ENCODE data around the gene FAM89B. TPM values are rescaled to one million over a fixed set of nuclear protein-coding genes. Genes with fewer than 3 reads are reported as not detected.

Gene FAM89B
- polyA plus RNA-seq, 3 donors, result 51.3 to 139 (median 70.8) TPM

GRCh38 chr11:65609665-65610064, 37.3 kb downstream of the FAM89B start:
- DNase-seq, result no peak
- Histone ChIP-seq H3K27ac (ENCODE audit: low read depth in 1 of 2, low read length in 2 of 2) (peak overlapping the region in 1 of 2 donors; percentile 96), H3K4me1 (ENCODE audit: control insufficient read depth in 1 of 2, insufficient read depth in 2 of 2, low read length in 2 of 2) (peaks cover 39 to 52% of the 10 kb centered on the region in 2 donors), H2AFZ (ENCODE audit: insufficient read depth, low read depth, low read length, poor library complexity, severe bottlenecking) (no peak overlapping the region), H4K20me1 (ENCODE audit: insufficient read depth, low read length) (peaks cover 93% of the 10 kb centered on the region), H3K27me3 (ENCODE audit: control insufficient read depth in 2 of 2, insufficient read depth in 2 of 2, low read length in 2 of 2) (no peaks in the 10 kb centered on the region), H3K36me3 (replicated peaks in 1 of 2; ENCODE audit: control insufficient read depth in 1 of 2, insufficient read depth in 2 of 2, low read length in 2 of 2) (peaks cover 55 to 59% of the 10 kb centered on the region in 2 donors), H3K79me2 (ENCODE audit: insufficient read depth, low read length) (peaks cover 87% of the 10 kb centered on the region), H3K9me3 (replicated peaks in 1 of 2; ENCODE audit: control insufficient read depth in 1 of 2, insufficient read depth in 1 of 2, low read length in 2 of 2) (no peaks in the 10 kb centered on the region), H3K4me2 (replicated peaks; ENCODE audit: extremely low read depth, low read length, poor library complexity, severe bottlenecking) (peak overlapping the region; percentile 99), H3K9ac (ENCODE audit: insufficient read depth, low read length, poor library complexity, severe bottlenecking) (no peak overlapping the region), H3K4me3 (replicated peaks in 1 of 3; ENCODE audit: low read depth in 2 of 3, low read length in 3 of 3) (peak overlapping the region in 1 of 3 experiments; percentile 96)
- TF ChIP-seq, protein P1, sequence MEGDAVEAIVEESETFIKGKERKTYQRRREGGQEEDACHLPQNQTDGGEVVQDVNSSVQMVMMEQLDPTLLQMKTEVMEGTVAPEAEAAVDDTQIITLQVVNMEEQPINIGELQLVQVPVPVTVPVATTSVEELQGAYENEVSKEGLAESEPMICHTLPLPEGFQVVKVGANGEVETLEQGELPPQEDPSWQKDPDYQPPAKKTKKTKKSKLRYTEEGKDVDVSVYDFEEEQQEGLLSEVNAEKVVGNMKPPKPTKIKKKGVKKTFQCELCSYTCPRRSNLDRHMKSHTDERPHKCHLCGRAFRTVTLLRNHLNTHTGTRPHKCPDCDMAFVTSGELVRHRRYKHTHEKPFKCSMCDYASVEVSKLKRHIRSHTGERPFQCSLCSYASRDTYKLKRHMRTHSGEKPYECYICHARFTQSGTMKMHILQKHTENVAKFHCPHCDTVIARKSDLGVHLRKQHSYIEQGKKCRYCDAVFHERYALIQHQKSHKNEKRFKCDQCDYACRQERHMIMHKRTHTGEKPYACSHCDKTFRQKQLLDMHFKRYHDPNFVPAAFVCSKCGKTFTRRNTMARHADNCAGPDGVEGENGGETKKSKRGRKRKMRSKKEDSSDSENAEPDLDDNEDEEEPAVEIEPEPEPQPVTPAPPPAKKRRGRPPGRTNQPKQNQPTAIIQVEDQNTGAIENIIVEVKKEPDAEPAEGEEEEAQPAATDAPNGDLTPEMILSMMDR (IDR thresholded peaks at IDR 0.05), result no peak
- WGBS (ENCODE audit: insufficient coverage), result 98% methylated on average over 4 of the region's 5 CpGs
- Mint-ChIP-seq H3K9me3 (peaks cover 0 to 2% (median 0%) of the 10 kb centered on the region in 7 donors), H3K27me3 (ENCODE audit: low read depth in 3 of 3) (no peaks in the 10 kb centered on the region), H3K4me1 (peaks cover 40% of the 10 kb centered on the region), H3K27ac (peak overlapping the region in 5 of 7 donors; percentile 88 to 99 (median 97)), H3K4me3 (peak overlapping the region in 1 of 2 donors; percentile 96), H3K36me3 (peaks cover 60 to 75% of the 10 kb centered on the region in 2 donors)
- intact Hi-C loops (cut with micrococcal nuclease), result loop anchor here (5.0 to 10.0 kb wide), 3 partner anchors 32 to 67 kb away; partner anchors contain the start of gene EHBP1L1 (in 1 of the 2)

DNA sequence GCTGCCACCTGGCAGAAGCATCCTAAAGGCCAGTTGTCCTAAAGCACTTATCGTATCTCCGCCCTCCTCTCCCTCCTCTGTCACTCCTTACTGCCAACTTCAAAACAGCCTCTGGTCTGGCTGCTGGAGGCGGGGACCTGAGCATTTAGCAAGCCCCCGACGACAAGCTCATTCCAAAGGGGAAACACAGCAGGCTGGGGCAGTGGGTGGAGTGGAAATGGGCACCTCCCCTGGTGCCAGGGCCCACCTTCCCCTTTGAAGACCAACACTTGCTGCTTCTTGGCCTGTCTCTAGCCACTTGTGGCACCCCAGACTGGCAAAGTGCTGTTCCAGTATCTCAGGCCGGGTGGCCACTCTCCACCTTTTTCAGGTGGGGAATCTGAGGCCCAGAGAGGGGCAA, 38.1 kb downstream of the FAM89B start:
- Histone ChIP-seq H3K9ac (ENCODE audit: insufficient read depth, low read length, poor library complexity, severe bottlenecking) (peak overlapping the region; percentile 24), H3K9me3 (replicated peaks in 1 of 2; ENCODE audit: control insufficient read depth in 1 of 2, insufficient read depth in 1 of 2, low read length in 2 of 2) (no peaks in the 10 kb centered on the region), H2AFZ (ENCODE audit: insufficient read depth, low read depth, low read length, poor library complexity, severe bottlenecking) (no peak overlapping the region), H3K4me2 (replicated peaks; ENCODE audit: extremely low read depth, low read length, poor library complexity, severe bottlenecking) (peak overlapping the region; percentile 99), H3K27me3 (ENCODE audit: control insufficient read depth in 2 of 2, insufficient read depth in 2 of 2, low read length in 2 of 2) (no peaks in the 10 kb centered on the region), H3K36me3 (replicated peaks in 1 of 2; ENCODE audit: control insufficient read depth in 1 of 2, insufficient read depth in 2 of 2, low read length in 2 of 2) (peaks cover 48 to 52% of the 10 kb centered on the region in 2 donors), H4K20me1 (ENCODE audit: insufficient read depth, low read length) (peaks cover 86% of the 10 kb centered on the region), H3K27ac (ENCODE audit: low read depth in 1 of 2, low read length in 2 of 2) (peak overlapping the region; percentile 94 to 96), H3K4me1 (ENCODE audit: control insufficient read depth in 1 of 2, insufficient read depth in 2 of 2, low read length in 2 of 2) (peaks cover 39 to 53% of the 10 kb centered on the region in 2 donors), H3K4me3 (replicated peaks in 1 of 3; ENCODE audit: low read depth in 2 of 3, low read length in 3 of 3) (peak overlapping the region; percentile 72 to 96 (median 93)), H3K79me2 (ENCODE audit: insufficient read depth, low read length) (peaks cover 86% of the 10 kb centered on the region)
- peaks cover 53 to 67% of the 10 kb centered on the region in 2 donors for H3K36me3 Mint-ChIP-seq
- TF ChIP-seq, protein P1 (IDR thresholded peaks at IDR 0.05), result no peak
- peaks cover 40% of the 10 kb centered on the region for H3K4me1 Mint-ChIP-seq
- H3K9me3 Mint-ChIP-seq, result peaks cover 0 to 2% (median 1%) of the 10 kb centered on the region in 7 donors
- intact Hi-C loops (cut with micrococcal nuclease), result loop anchor here (5.0 to 10.0 kb wide), 3 partner anchors 33 to 68 kb away; partner anchors contain the start of gene EHBP1L1 (in 1 of the 2)
- H3K4me3 Mint-ChIP-seq, result peak overlapping the region; percentile 89 to 96
- no peak for DNase-seq
- WGBS (ENCODE audit: insufficient coverage), result 46% methylated on average over 5 of the region's 6 CpGs
- H3K27ac Mint-ChIP-seq, result peak overlapping the region; percentile 90 to 99 (median 97)
- no peaks in the 10 kb centered on the region for H3K27me3 Mint-ChIP-seq (ENCODE audit: low read depth in 3 of 3)
